Stimulated activated CD8-positive, alpha-beta memory T cell treated with anti-CD3 and anti-CD28 coated beads, Interleukin-7, amount 100 ng/mL, for 48 hours (primary cell): ENCODE data around the gene PDIA5.
"Not testable (repeated sequence)": the region's sequence is repeated elsewhere in the genome, so short reads cannot be mapped to it uniquely, and the experiment has no call there.

Source experiments
- DNase-seq, 2 donors: peaks; one replicate each; pipeline ENCODE4 v3.0.0-alpha.2; 2020; ENCODE audit warnings: low read depth in 1 of 2; ENCODE audit errors: extremely low read depth in 1 of 2

PDIA5 gene

DNA sequence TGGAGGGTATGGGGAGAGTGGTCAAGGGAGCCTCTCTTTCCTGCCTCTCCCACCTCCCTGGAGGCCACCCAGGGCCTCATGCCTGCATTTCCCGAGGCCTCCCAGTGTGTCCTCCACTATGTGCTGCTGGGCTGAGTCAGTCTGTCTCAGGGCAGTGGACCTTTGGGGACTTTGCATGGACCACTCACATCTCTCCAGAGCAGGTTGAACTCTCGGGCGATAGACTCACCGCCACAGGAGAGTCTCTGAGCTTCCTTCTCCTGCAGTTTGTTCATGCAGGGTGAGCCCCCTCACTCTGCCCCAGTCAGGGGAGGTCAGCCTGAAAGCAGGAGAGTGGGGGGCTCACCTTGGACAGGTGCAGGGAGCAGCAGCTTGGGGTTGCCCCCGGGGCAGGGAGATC lies 74.5 kb downstream of the PDIA5 start:
- no peak for DNase-seq

DNA sequence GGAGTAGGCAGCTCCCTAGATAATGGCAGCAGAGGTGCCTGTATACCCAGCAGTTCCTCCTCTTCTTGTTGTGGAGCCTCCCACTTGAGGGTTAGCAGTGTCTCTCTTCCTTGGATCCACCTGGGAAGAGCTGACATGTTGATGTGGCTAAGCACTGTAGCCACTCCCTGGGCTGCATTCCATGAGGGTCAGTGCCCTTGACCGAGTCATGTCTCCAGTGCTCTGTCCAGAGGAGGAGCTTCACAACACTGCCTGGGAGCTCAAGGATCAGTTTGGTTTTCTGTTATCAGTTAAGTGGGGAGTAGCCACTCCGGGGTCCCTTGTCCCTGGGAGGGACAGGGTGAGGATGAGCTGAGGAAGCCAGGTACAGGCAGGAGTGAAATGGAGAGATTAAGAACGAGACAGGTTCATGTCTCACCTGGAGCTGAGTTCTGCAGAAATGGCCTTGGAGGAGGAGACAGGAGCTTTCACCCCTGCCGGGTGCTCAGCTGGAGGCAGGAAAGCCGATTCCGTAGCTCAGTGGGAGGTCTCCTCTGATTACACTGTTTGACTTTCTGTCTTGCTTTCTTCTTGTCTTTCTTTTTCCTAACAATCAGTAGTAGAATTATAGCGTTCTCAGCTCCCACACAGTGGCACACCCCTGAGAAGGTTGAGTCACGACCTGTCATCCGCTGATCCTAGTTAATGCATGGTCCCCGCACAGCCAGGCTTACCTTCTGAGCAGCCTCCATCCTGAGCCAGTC lies 77.0 kb downstream of the PDIA5 start:
- DNase-seq = no peak

DNA sequence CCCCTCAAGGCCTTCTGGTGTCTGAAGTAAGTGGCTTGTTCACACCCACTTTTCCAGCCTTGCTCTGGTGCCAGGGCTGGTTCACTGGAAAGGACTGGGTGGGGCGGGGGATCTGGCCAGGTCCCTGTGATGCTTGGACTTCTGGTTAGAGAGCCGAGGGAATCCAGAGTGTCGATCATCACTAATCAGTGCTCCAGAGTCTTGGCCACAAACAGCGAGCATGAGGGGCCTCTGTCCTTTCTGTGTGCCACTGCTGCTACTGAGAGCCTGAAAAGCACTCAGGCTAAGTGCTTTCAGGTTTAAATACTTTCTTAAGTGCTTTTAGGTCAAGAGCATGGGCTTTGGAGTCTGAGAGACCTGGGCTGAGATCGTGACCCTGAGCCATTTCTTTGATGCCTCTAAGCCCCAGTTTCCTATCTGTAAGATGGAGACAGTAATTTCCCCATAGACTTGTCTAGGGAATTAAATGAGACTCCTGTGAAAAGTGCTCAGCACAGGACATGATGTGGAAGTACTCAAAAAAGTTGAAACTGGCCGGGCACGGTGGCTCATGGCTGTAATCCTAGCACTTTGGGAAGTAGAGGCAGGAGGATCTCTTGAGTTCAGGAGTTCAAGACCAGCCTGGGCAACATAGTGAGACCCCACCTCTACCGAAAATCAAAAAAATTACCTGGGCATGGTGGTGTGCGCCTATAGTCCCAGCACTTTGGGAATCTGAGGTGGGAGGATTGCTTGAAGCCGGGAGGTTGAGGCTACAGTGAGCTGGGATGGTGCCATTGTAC lies 81.1 kb downstream of the PDIA5 start:
- DNase-seq = no peak

DNA sequence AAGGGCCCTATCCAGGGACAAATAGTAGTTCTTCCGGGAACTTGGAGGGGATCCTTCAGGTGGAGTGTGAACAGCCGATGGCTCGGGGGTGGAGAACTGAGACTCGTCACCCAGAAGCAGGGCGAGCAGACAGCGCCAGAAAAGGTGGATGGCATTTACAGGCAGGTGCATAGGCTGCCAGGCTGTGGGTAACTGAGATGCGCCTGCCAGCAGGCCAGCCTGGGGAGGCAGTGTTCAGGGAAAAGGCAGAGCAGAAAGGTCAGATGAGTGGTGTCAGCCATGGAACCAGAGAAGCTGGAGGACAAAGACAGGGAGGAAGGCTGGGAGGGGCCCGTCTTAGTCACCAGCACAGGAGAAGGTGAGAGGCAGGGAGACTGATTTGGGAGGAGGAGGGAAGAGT lies 81.9 kb downstream of the PDIA5 start:
- DNase-seq = no peak

DNA sequence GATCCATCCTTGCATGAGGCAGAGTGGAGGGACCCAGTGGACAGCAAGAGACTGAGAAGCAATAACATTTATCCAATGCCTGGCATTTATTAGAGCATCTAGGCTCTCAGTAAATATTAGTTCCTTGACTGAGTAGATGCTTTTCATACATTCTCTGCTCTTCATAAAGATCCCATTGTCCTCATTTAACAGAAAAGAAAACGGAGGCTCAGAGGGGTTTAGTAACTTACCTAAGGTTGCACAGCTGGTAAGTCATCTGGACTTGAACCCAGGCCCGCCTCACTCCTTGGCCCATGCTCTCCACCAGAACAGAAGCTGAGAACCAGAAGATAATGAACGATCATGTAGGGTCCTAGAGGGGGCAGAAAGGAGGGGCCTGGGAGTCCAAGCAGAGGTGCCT lies 82.7 kb downstream of the PDIA5 start:
- DNase-seq = no peak

DNA sequence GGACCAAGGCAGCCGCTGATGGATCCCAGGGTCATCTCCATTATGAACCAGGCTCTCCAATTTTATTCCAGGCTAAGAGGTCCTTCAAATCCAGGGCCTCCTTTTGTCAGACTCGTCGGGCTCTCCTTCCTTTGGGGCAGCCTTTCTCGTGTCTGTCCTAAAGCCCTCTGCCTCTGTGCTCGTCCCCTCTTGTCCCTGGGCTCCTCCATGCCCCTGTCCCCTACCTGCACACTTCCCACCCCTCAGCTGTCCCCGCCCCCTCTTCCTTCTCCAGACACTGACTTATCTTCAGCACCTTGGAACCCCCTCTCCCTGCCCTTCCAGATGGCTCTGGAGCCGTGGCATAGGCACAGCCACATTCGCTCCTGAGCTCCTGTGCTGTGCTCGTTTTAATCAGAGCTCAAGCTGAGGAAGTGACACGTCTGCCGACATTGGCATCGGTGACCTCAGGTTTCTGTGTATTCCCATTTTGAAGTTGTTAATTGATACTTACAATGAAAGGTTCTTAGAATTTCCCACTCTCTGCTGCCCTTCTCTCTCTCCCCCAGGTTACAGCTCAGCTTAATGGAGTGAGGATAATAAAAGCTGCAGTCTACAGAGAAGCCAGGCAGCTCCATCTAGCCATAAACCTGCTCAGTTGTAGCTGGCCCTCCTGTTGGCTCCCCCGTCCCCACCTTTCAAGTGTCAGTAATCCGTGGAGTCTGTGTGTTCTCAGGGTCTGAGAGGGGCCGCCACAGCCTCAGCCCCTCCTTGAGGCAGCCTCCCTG lies 83.8 kb downstream of the PDIA5 start:
- no peak for DNase-seq

DNA sequence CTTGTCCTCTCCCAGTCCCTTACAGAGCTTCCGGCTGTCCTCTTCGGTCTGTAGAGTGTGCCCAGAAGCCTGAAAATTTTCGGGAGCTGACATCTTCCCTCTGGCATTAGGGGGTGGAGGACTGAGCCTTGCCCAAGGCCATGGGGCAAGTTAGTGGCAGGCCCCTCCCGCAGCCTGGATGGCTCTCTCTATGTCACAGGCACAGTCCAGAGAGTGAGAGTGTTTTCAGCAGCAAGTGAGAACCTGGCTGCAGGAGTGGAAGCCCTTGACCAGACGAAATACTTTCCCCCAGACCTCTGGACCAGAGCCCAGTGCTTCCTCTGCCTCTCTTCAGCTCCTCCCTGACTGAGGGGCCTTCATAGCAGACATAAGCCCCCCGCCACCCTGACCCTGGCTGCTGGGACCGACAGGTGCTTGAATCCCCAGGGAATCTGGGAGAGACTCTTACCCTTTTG lies 84.5 kb downstream of the PDIA5 start:
- DNase-seq = no peak

DNA sequence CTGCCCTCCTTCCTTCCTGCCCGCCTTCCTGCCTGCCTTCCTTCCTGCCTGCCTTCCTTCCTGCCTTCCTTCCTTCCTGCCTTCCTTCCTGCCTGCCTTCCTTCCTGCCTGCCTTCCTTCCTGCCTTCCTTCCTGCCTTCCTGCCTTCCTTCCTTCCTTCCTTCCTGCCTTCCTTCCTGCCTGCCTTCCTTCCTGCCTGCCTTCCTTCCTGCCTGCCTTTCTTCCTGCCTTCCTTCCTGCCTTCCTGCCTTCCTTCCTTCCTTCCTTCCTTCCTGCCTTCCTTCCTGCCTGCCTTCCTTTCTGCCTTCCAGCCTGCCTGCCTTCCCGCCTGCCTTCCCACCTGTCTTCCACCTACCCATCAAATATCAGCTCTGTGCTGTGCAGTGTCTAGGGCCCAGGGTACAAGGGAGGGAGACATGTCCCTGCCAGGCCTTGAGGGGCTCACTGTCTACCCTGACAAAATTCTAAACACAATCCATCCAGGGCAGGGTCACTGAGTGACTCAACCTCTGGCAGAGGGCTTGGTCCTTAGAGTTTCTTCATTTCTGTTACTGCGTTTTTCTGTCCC lies 85.1 kb downstream of the PDIA5 start:
- DNase-seq = not testable (repeated sequence)

DNA sequence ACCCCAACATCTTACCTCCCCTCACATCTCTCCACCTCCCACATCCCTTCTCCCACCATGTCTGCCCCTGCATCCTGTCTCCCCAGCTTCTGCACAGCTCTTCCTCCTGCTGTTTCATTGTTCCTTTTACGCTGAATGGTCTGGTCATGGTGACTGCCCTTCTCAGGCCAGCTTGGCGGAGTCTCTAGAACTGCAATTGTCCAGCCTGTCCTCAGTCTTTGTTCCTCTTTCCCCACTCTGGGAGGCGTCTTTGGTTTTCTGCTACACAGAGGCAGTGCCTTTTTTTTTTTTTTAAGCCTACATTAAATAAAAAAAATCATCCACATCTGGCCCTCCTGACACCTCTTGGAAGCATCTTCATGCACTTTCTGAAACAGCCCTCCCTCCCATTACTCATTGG lies 85.9 kb downstream of the PDIA5 start:
- no peak for DNase-seq

DNA sequence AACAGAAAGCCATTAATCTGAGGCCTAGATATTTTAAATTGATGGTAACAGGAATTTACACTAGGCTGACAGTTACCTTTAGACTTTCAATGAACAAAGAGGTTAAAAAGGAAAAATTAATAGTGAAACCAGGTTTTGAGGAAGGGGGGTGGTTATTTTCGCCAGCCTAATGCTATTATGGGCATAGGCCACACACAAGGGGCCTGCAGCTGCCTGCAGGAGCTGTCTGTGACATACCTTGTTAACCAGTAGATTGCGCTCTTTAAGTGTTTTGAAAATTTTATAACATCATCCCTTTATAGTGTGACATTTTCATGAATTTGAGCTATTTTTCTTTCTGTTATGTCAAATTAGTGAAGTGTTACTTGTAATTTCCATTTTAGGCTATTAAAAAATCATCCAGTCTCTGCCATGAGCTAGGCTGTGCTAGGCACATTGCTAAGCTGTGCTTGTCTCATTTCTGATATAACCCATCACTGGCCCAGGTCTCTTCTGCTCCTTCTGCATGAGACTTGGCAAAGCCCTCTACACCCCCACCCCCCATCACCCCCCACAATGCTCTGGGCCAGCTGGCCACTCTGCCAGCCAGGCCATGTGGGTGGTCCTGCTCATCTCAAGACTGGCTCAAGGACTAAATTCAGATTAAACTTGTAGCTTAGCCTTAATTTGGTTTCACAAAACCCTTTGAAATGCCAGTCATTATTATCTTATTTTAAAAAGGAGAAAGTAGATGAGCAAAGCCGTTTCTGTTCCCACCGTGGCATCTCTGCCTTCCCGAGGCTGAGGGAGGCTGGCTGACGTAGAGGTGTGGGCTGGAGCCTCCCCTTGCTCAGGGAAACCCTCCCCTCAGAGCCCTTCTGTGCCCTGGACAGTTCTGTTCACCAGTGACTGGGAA lies 86.5 kb downstream of the PDIA5 start:
- no peak for DNase-seq

DNA sequence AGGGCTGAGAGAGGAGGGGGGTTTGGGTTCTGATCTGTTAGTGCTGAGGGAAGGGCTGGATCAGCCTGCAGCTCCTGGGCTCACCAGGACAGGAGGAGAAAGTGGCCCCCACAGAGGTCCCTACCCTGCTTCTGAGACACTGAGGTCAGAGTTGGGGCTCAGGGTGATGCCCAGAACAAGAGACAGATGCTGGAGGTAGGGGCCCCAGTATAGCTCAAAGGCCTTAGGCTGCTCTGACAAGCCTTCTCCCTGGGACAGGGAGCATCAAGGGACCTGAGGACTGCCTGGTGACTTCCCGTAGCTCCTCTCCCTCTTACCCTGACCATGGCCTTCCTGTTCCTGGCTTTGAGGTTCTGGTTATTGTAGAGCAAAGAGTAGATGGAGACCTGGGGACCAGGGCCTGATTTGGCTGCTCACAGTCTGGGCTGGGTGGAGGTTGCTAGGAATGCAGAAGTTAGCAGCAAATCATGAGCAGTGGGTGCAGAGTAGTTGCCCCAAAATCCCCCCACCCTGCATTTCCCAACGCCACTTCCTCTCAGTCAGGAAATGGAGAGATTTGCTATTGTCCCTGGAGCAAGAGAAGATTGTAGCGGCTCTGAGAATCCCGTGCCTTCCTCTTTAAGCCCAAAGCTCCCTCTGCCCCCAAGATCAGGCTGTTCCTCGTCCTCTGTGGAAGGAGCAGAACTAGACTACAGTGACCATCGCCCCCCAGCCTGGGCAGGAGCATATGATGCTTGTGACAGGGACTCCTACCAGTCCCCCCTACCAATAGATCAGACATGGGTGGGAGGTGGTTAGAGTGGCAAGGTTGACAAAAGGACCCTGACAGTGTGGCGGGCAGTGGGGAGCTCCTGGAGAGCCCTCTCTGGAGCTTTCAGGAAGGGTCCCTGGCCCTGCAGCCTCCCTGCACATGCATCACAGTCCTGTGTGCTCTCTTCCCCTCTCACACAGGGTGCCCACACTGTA lies 87.5 kb downstream of the PDIA5 start:
- no peak for DNase-seq

DNA sequence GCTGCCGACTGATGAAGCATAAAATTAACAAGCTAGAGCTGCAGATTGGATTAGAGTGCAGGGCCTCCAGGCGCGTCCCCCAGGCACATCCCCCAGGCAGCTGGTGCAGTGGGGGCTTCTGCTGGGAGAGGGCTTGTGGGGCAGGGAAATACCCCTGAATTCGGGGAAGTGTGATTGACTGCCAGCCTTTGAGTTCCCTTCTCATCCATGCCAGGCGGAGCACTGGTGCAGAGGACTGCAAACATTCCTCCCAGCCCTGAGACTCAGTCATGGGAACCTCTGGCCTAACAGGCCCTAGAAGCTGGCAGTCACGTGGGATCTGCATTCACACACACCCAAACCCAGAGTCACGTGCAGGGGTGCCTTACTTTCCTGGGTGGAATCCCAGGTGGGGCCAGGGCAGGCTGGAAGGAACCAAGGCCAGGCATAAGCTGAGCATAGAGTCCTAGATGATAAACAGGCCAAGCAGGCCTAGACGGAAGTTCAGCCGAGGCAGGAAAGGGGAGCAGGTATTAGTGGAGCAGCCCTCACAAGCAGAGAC lies 88.7 kb downstream of the PDIA5 start:
- DNase-seq = no peak

DNA sequence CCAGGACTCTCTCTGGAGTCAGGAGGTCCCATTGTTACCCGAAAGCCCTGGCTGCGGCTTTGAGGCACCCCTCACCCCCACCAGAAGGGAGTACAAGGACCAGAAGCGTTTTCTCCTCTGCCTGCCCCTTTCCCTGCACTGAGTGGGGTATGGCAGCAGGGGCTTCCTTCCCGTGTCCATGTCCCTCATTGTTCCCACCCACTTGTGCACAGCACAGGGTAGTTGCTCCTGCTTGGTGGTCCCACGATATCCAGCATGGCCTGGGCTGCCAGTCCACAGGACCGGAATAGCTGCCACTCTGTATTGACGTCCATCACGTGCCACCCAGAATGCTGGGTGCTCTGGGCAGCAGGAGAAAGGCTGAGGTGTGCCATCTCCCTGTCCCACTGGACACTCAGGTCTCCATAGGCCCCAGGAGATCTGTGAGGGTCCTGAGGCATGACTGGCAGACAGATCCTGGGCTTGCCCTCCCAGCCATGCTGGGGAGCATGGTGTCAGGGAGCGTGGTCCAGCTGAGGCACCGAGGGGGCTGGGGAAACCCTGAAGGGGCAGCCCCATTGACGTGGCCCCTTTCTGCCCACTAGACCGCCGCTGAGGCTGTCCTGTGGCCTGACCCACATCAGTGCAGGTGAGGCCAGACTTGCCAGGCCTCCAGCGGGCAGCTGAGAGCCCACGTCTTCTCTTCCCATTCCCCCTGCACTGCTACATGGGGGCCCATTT lies 89.6 kb downstream of the PDIA5 start:
- no peak for DNase-seq

DNA sequence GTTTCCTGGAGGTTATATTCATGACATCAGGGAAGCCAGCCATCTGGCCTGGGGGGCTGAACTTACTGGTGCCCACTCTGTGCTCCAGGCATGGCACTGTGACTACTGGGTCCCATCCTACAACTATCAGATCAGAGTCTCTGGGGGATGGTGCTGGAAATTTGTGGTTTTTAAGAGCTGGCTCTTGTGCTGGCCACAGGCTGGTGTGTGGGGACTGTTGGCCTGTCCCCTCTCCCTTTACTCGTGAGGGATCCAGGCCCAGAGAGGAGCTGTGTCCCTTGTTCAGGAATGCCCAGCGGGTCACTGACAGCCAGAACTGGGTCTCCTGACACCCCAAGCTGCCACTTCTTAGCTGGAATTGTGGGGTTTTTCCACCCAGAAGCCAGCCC lies 90.4 kb downstream of the PDIA5 start:
- no peak for DNase-seq

DNA sequence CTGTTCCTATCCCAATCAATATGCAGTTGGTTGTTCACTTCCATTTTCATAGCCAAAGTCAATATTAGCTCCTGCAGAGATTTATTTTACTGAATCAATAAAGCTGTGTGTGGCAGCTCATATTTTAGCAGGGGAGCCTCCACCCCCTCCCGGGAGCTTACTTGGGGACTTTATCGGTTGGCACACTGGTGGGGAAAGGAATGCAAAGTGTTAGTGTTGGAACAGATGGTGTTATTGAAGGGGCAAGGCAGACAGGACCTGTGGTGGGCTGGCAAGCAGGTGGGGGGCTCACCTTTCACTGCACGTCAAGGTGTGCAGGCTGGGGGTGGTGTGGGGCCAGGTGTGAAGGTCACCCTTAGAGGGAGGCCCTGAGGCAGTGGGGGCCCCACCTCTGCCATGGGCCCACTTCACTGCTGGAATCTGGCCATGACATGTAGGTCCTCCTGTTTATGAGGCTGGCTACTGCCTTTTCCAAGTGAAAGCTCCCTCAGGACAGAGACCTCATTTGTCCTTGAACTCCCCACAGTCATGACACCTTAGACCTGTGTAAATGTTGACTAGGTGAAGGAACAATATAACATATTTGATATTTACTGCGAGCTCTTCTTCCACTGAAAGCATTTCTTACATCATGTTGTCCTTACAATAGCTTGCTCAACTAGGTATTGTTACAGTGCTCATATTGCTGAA lies 90.9 kb downstream of the PDIA5 start:
- DNase-seq = no peak

DNA sequence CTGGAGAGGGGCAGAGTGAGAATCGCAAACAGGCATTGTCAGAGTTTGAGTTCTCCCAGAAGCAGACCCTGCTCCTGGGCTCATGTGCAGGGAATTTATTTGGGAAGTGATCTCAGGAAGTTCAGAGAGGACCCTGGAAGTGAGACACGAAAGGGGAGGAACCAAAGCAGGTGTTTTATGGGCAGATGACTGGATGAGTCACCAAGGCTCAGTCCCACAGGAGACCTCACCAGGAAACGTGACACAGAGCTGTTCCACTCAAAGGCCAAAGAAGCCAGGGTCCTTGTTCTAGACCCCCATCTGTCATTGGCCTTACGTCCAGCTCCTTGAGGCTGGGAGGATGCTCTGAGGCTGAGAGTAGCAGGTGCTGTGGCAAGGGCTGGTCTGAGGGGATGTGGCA lies 91.5 kb downstream of the PDIA5 start:
- DNase-seq = no peak

DNA sequence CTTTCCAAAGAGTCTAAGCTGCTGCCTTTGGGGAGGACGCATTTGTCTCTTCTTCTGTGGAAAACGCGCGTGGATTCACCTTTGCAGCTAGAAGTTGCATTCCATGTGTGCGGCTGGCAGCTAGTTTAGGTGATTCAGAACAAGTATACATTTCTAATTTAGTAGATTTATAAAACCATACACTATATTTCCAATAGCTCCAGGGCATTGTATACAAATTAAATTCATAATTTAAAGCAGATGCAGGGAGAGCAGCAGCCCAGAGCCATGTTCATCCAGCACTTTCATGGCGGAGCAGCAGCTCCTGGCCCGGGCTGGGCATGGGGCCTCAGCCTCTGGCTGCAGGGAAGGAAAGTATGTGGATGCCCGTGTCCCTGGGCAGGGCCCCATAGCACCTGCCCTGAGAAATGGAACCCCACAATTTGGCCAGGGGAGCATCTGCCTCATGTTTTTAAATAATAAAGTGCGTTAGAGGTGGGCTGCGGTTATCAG lies 92.1 kb downstream of the PDIA5 start:
- no peak for DNase-seq
